Embryonic facial prominence (tissue), 1 donor: ENCODE results near the gene ACVR1.

Experiments
- DNase-seq: peaks from one replicate; pipeline ENCODE4 v3.0.0-alpha.2; 2016; ENCODE audit errors: extremely low spot score

ACVR1 gene

DNA sequence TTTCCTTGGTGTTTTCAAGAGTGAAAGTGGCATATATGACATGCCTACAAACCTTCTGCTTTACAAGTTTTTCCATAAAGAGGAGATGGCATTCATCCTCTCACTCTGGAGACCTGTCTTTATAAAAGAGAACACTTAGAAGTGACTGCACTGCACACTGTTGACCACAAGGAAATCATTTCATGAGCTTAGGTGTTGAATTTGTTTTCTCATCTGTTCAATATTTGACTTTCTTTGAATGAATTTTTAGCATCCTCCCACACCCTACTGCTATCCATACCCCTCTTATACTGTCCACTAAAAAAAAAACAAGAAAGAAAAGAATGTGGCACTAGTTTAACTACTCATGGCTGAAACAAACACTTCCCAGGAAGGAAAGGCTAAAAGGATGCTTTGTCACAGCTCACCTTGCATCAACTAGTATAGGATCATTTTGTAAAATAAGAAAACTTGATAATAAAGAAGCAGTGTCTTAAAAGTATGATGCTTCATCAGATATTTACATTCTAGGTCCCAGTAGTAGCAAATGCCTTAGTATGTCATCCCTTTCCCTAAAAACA, 83.0 kb downstream of the ACVR1 start:
- no peak for DNase-seq

DNA sequence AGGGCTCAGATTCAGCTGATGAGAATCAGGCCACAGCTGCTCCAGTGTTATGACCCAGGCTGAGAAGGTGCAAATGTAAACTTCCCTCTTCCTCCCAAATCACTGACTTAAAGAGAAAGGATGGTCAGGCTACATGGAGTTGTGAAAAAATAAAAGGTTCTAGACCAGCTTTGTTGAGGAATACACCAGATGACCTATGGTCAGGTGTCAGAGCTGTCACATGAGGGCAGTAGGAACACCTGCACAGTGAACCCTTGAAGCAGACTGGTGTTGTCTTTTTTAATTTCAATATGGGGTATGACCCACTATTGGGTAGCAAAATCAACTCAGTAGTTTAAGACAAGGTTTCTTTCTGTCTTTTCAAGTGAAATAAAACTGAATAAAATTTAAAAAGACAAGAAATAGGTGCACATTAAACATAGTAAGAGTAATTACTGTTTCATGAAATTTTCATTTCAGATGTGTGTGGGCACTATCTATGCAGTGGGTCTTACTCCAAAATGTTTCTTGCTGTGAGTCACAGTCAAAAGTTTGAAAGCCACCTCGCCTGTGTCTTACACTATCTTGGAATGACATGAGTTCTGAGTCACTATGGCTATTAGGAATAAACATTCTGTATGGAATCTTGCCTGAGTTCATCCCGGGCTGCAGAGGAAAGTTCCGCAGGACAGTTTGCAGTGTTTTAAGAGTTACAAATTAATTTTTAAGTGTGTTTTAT, 83.6 kb downstream of the ACVR1 start:
- DNase-seq = no peak

DNA sequence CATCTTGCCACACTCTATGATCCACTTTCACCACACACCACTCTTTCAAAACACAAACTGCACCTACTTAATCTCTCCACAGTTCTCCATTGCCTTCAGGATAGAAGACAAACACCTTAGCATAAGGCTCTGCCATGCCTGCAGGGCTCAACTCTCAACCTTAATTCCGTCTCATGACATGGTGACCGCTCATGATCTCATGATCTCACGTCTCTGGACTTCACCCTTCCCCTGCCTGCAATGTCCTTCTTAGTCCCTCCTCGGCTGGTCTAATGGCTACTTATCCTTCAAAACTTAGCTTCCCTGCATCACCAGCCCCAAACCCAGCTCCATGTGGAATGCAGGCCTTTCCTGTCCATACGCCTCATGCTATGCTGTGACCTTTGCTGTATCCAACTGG, 85.3 kb downstream of the ACVR1 start:
- DNase-seq = no peak

DNA sequence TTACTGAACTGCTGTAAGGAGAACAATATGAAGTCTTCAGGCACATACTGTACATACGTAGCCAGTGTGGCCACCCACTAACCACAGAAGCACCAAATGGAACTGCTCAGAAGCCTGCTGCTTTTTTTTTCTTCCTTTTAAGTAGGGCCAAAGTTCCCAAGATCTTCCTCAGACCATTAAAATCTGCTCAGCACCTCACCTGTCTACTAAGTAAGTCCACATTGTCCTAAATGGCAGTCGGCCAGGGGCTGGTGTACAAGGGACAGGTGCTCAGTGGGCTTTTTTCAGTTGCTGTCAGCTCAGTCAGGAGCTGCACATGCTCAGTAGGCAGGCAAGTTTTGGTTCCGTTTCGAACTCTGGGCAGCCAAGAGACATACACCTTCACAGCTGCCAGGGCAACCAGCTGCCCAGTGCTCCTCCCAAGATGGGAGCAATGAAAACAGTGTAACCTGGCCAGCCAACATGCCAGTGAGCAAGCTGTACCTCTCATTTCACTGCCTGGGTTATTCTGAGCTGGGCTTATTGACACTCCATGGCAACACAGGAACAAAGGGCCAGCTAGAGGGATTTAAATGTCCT, 86.1 kb downstream of the ACVR1 start:
- no peak for DNase-seq

DNA sequence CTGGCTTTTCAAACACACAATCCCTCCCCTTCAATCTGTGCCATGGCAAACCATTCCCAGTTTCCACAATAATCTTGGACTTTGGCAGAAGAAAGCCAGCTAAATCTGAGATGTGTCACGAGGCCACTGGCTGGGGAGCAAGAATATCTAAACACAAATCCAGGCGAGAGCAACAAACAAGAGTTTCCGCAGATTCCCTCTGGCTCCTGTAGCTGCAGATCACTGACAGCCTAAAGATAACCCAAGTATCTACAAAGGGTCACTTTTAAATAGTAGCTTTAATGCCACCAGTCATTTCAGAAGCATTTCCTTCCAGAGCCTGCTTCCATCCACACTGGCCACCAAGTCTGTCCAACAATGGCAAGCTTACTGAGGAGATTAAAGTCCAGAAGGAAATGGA, 86.9 kb downstream of the ACVR1 start:
- DNase-seq = no peak

DNA sequence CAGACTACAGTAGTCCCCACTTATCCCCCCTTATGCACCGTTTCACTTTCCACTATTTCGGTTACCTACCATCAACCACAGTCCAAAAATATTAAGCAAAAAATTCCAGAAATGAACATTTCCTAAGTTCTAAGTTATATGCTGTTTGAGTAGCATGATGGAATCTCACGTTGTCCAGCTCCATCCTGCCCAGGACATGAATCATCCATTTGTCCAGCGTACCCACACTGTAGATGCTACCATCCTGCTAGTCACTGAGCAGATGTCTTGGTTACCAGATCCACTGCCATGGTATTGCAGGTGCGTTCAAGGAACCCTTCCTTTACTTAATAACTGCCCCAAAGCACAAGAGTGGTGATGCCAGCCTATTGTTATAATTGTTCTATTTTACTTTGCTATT, 87.9 kb downstream of the ACVR1 start:
- DNase-seq = no peak

DNA sequence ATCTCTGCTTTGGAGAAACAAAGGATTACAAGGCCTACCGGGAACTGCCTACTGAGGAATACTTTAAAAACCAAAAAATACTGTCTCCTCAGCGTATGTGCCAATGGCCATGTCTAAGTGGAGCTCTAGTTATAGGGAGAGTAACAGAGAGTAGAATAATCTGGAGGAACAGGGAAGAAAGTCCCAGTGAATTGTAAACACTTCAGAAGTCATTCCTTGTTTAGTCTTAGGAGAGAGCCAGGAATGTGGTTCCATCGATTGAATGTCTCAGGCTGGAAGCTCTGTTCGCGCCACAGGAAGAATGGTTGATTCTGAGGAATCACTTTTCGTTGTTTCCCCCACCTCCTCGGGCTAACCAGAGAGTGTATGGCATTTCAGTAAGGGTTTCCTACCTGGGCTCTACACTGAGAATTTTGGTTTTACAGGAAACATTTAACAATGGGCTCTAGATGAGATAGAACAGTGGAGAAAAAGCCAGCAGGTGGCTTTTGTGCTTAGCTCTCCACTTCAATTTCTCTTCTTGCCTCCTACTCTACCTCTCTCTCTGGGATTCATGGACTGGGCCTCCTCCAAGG, 88.7 kb downstream of the ACVR1 start:
- DNase-seq = no peak

DNA sequence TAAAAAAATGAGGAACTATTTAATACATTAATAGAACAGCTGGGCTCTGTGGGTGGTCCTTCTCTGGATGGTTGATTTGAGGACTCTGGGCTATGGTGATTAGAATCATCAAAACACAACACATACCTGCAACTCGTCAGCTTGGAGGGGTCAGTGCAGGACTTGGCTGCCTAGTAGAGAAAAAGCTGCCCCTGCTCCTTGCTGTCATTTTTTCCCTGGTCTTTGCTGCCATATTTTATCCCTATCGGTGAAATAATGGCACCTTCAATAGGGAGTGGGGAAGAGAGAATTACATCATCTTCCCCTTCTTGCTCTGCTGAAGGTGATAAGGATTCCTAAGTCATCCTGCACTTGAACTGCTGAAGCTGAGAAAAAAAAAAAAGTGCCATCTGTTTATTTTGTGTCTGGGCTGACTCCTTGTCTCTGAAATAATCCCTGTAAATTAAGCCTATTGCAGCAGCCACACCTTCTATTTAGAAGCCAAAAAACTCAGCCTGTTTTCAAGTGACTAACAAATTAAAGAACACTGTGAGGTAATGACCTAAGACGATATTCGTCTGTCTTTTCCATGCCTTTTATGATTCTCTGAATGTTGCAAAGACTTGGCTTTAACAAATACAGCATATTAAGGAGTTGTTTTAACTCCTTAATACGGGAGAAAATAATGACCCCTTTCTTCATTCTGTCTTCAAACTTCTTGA, 89.3 kb downstream of the ACVR1 start:
- no peak for DNase-seq

DNA sequence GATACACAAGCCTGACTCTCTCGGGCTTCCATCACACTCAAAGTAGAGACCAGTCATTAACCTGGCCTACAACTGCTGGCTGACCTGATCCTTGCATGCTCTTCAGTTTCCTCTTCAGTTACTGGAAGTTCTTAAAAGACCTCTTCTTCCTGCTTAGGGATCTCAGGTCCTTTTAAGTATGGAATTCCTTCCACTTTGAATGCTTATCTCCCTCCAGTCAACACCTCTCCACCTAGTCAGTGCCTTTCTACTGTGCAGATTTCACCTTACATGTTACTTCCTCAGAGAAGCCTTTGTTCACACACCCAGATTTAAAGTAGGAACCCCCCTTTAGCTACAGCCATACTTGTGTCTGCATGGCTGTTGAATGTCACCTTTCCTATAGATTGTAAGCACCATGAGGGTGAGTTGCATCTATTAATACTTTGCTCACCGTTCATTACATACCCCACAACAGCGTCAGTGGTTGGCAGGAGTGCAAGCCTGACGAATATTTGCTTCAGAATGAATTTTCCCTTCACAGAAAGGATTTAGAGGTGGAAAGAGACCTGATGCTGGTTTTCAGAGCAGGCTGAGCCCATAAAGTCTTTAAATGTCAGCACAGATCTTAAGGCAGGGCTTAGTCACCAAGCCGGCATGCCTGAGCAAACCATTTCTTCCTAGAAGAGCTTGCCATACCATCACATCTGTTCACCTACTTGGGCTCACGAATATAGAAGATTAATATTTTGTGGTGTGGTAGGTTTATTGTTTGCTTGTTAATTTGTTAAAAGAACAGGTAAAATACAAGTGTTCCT, 90.1 kb downstream of the ACVR1 start:
- DNase-seq = no peak

DNA sequence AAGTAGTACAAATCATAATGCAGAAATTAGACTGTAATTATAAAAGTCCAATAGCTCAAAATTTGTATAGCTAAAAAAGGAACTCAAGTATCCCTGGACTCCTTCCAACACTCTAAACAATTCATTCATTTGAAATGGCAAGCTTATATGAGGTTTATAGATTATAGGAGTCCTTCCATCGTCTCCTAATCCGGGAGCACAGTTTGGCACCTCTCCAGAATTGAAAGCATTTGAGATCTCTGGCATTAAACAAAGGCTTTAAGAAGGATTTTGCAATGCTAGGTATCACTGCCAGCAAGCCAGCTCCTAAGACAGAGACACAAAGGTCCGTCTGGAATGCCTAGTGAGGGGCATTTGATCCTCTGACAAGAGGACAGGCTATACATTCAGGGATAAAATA, 90.9 kb downstream of the ACVR1 start:
- DNase-seq = no peak

DNA sequence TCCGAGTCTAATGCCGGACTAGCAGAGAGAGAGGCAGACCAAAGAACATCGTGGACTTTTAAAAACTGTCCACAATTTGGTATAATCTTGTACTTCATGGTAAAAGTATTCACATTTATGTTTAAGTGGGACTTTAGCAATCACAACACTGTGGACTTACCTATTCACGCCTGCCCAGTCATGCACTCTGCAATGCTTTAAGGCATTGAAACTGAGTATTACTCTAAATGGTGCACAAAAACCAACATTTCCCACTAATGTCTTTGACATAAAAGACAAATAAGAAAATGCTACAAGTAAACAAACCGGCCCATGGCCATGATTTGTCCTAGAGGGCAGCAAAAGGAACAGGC, 91.3 kb downstream of the ACVR1 start:
- no peak for DNase-seq

DNA sequence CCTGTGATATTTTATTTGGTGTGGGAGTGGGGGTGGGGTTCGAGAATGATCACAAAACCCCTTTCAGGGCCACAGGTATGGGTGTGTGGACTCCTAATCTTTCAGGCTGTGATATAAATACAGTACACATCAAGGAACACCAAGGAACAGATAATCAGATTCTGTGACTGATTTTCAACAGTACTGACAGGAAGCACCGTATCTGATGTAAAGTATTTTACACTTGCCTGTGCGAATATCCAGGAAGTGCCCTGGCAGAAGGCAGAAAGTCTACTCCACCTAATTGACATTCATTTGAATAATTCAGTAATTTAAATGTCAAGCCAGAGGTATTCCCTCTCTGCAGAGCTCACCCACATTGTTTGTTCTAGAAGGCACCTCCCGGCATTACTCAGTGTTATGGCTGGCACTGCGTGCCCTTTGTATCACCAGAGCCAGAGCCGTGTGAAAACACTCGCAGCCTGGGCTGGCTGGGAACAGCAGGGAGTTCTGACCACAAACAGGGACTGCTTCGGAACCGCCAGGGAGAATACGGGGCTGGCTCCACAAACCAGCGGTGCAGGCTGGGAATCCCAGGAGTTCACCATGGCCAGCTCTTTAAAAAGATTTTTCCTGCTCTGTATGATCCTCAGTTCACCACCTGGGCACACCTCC, 91.8 kb downstream of the ACVR1 start:
- DNase-seq = no peak

DNA sequence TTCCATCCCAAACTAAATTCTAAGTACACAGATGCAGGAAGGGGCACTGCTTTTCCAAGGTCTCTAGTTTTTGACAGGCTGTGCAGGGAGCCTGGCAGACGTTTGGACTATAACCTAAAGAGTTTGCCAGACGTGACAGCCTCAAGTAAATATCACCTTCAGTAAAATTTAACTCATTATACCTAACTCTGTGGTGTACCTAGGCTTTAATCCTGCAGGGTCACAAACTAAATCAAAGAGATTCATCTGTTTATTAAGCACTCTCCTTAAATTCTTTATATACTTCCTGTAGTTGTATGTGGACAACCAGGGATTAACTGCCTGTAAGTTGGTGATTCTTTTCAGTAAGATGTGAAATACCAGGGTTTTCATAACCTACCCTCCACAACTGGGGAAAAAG, 92.9 kb downstream of the ACVR1 start:
- no peak for DNase-seq

DNA sequence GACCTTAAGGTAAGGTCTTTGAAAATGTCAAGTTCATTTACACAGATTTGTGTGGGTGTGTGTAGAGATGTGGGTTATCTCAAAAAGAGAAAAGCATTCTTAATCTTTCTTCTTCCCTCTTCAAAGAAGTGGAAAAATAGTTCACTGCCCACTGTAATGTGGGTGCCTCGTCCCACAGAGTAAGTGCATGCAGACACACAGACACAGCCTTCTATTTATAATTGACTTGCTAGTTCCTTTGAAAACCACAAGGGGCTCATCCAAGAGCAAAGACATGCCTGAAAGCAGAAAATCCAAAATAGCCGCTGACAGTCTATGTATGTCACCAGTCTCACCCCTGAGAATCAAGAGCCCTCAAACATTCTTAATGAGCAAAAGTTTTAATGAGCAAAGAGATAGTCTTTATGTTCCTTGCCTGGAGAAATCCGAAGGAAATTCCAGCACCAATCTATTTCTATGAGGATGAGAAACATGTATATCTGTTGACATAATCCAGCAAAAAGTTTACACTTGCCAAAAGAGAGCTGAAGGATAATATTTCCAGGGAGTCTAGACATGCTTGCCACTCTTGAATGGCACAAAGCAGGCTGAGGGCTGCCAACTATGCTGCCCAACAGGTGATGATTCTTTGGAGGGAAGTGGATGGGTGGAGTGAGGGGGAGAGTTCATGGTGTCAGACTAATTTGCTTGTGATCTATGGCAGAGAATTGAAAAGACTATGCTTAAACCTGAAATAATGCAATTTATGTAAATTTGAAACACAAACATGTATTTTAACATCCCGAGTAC, 93.9 kb downstream of the ACVR1 start:
- no peak for DNase-seq

DNA sequence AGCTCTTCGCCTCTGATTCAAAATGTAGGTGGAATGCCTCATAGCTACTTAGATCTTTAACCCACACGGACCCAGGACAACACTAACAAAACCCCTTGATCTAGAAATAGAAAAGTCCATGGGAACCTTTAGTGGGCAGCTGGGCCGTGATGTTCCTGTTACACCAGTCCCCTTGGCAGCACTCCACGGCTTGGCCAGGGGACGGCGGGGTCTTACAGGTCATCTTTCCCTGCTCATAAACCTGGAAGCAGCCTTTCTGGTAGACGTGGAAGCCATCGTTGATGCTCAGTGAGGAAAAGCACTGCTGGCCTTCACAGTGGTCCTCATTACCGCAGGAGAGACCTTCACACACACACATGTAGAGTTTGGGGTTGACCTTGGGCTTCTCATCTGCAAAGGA, 95.9 kb downstream of the ACVR1 start:
- DNase-seq = no peak

DNA sequence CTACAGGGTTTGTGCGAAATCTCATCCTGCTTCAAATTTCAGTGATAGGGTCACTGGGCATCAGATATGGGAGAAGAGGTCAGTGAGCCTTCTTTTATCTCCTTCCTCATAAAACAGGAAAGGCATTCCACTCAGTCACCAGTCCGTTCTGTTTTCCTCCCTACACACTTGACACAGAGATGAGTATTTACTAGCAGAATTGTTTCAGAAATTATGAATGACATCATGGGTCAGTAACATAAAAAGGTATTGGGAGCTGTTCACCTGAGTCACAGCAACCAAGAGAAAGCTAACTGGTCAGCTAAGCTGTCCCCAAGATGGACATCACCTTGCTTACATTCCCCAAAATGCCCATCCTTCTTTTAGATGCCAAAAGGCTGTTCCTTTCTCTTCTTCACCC, 96.3 kb downstream of the ACVR1 start:
- no peak for DNase-seq

DNA sequence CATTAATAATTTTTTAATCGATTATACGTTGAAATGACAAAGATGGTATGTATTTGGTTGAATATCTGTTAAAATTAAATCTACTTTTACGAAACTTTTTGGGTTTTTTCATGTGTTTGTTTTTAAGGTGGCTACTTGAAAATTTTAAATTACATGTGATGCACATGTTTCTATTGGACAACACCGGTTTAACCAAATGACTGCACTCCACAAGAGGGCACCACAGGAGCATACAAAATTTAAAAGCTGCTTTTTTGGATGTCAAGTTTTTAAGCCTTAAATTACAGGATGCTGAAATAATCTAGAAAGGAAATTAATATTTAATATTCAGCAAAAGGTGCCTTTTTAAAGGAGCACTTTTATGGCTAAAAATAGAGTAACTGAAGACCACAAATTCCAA, 98.7 kb downstream of the ACVR1 start:
- no peak for DNase-seq

DNA sequence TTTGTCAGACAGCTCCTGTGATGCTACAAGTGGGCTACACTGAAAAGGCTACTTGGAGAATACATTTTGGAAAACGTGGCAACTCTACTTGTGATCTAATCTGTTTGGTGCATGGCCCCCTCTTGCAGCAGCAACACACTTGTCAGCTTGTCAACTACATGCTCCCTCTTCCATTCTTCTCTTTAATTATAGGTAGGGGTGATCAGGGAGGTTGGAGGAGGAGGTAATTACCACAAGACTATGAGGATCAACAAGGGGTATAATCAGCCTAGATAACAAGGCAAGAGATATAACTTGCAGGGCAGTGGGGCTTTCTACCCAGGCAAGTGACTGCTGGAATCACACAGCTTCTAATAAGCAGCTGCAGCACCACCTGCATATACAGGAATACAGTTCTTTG, 104.9 kb downstream of the ACVR1 start:
- no peak for DNase-seq

DNA sequence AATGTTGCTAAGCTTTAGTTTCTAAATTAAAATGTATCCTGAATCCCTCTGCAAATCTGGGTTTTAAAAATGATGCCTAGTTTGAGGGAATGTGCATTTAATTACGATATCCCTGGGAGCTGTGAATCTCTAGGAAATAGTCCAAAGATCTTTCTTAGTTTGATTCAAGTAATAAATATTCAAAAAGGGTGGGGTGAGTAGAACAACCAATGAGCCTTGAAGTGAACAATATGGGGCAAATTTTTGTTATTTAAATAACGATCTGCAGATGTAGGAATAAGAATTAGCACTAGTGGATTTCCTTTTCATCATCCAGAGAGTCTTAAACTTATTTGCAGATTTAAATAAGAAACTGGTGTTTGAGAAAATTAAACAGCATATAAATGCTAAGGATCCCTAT, 106.3 kb downstream of the ACVR1 start:
- no peak for DNase-seq

DNA sequence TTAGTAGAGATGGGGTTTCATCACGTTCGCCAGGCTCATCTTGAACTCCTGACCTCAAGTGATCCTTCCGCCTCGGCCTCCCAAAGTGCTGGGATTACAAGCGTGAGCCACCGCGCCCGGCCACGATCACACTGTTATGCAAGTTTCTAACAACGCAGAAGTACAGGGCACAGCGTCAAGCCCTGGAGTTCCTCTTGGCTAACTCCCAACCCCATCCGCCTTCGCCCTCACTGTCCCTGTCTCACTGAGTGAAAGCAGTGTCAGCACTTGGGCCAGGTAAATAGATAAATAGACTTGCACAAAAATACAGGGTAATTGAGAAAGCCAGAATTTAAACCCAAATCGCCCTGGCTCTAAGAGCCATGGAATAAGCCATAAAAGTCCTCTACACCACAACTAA, 111.7 kb downstream of the ACVR1 start:
- DNase-seq = no peak

DNA sequence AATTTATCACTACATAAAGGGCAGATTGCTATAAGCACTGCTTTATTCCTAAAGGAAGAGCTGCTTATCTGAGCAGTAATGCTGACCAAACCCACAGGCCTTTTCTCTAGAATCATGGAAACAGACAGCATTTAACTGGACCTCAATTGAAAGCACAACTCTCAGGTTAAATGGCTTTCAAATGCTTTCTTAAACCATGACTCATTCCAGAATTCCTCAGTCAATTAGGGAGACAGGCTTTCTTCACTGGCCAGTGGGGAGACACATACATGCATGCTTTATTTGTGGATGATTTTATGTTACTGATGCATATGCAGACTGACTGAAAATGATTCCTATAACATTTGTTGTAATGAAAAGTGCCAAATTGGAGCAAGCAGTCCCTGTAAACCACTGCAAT, 114.6 kb downstream of the ACVR1 start:
- no peak for DNase-seq
